ENCODE measurements around the gene SPTBN4. TPM values are rescaled to one million over a fixed set of nuclear protein-coding genes. Genes with fewer than 3 reads are reported as not detected.
A peak's percentile ranks its signal among the peaks of the same experiment; 100 is the strongest.
"Not testable (repeated sequence)": the region's sequence is repeated elsewhere in the genome, so short reads cannot be mapped to it uniquely, and the experiment has no call there.

SPTBN4 gene
- 1 to 10 TPM; 1.0 to 2.0 (median 1.6) TPM for polyA plus RNA-seq (ENCODE audit: insufficient read length in 4 of 4)

DNA sequence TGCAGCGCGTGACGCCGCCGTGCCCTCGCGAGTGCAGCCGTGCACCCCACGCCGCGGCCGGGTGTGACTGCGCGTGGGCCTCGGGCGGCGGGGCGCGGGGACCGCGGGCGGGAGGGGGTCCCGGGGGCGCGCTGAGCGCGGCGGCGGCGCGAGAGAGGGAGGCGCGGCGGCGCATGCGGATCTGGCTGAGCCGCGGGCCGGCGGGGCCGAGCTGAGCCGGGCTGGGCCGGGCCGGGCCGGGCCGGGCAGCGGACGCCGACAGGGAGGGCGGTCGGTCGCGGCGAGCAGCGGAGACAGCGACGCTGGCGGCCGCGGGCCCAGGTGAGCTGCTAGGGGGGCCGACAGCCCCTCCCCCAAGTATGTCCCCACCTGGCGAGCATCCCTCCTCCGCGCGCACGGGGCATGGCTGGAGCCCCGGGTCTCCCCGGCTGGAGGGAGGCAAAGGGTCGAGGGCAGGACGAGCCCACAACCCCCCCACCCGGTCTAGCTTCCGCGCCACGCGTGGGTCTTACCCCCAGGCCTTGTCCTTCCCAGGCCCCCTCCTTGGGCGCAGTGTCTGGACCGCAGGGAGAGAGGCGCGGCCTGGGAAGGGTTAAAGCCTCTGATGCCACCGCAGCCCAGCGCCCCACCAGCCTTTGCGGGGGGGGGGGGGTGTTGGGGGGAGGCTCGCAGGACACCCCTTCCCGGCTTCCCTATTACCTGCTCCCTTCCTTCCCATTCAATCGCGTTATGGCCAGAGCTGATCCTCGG is at the start of gene SPTBN4:
SPTBN4 (plus strand) TSS at position 17 of the 750 bp plus-strand sequence. CDS start 5,621 bp downstream, outside the sequence.
- no peak for DNase-seq (ENCODE audit: low read depth in 4 of 4, low spot score in 3 of 4)

DNA sequence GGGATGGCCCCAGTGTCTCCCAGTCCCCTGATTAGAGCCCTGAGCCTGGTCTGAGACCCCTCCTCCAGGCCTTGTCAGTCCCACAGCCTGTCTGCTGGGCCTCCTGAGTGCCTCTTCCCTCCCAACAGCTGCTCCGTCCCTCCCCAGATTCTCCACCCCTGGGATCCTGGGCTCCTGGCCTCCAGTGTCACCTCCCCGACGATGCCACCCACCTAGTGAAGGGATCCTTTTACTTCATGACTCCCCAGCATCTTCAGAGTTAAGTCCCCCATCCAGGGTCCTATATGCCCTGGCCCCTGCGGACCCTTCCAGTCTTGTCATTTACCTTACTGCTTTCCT is 49.2 kb upstream of the SPTBN4 start:
- DNase-seq (ENCODE audit: low read depth in 4 of 4, low spot score in 3 of 4), result no peak

DNA sequence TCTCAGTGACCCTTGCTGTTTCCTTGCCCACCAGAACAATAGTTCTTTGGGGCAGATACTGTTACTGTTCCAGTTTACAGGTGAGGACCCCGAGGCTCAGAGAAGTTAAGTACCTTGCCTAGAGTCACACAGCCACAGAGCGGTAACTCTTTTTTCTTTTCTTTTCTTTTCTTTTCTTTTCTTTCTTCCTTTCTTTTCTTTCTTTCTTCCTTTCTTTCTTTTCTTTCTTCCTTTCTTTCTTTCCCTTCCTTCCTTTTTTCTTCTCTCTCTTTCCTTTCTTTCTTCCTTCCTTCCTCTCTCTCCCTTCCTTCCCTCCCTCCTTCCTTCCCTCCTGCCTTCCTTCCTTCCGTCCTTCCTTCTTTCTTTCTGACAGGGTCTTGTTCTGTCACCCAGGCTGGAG is 48.8 kb upstream of the SPTBN4 start:
- DNase-seq (ENCODE audit: low read depth in 4 of 4, low spot score in 3 of 4), result no peak

DNA sequence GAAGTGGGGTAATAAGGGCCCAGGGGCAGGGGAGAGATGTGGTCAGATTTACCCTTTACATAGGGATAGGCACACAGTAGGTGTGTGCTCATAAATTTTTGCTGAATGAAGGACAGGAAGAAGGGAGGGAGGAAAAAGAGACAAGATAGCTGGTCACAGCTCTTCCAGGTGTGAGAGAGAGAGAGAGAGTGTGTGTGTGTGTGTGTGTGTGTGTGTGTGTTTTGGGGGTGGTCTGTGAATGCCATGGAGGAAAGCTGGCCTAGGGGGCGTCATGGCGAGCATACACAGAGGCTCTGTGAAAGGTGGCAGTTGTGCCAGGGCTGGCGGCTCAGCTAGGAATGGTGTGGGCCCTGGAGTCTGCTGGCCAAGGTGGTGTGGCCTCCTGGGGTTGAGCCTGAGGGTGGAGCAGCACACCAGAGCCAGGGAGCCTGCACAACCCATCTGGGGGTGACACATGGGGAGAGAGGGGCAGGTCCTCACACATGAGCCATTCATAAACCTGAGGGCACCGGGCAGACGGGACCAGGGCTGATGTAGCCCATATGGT is 47.7 kb upstream of the SPTBN4 start:
- DNase-seq (ENCODE audit: low read depth in 4 of 4, low spot score in 3 of 4), result no peak

- no peak for DNase-seq (ENCODE audit: low read depth in 4 of 4, low spot score in 3 of 4)
These were observed 47.0 kb upstream of the SPTBN4 start for GRCh38 chr19:40419780-40420179.

DNA sequence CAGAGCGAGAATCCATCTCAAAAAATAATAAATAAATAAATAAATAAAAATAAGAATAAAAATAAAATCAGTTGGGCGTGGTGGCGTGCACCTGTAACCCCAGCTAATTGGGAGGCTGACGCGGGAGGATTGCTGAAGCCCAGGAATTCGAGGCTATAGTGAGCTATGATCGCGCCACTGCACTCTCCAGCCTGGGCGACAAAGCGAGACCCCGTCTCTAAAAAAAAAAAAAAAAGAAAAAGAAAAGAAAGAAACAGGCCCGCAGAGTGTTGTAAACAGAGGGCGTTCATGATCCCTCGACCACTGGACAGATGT is 46.4 kb upstream of the SPTBN4 start:
- no peak for DNase-seq (ENCODE audit: low read depth in 4 of 4, low spot score in 3 of 4)

GRCh38 chr19:40420766-40421765 is 45.7 kb upstream of the SPTBN4 start:
- peak; percentile 74 to 91 (median 87) for DNase-seq (ENCODE audit: low read depth in 4 of 4, low spot score in 3 of 4)

DNA sequence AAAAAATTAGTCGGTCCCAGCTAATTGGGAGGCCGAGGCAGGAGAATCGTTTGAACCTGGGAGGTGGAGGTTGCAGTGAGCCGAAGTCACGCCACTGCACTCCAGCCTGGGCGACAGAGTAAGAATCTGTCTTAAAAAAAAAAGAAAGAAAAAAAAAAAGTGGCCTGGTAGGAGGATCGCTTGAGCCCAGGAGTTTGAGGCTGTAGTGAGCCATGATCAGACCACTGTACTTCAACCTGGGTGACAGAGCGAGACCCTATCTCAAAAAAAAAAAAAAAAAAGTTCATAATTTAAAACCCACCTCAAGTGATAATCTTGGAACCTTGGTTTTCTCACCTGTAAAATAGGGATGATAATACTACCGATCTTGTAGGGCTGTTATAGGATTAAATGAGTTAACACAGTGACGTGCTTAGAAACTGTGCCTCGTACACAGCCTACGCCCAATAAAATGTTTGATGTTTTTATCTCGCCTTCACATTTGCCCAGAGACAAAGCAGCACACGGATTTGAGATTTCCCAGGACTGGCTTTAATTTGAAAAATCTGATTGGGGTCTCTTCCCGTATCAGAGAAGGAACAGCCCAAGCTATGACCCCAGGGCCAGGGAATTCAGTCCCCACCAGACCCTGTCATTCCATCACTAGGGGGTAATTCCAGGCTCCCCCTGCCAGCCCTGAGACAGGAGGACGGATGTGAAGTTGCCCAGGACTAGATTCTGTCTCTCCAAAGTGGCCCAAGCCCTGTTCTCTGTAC is 44.6 kb upstream of the SPTBN4 start:
- DNase-seq (ENCODE audit: low read depth in 4 of 4, low spot score in 3 of 4), result no peak

GRCh38 chr19:40422748-40423566 is 43.8 kb upstream of the SPTBN4 start:
- DNase-seq (ENCODE audit: low read depth in 4 of 4, low spot score in 3 of 4), result no peak

- DNase-seq (ENCODE audit: low read depth in 4 of 4, low spot score in 3 of 4), result no peak
These were observed 42.9 kb upstream of the SPTBN4 start for GRCh38 chr19:40423938-40424337.

GRCh38 chr19:40424637-40425449 is 42.0 kb upstream of the SPTBN4 start:
- DNase-seq (ENCODE audit: low read depth in 4 of 4, low spot score in 3 of 4), result no peak

GRCh38 chr19:40425450-40426287 is 41.1 kb upstream of the SPTBN4 start, which contains the start of gene SERTAD1:
Gene SERTAD1 (minus strand): TSS chr19:40425992. CDS start chr19:40423546, 2,446 bp downstream.
- peak; percentile 98 to 99 (median 99) for DNase-seq (ENCODE audit: low read depth in 4 of 4, low spot score in 3 of 4)

DNA sequence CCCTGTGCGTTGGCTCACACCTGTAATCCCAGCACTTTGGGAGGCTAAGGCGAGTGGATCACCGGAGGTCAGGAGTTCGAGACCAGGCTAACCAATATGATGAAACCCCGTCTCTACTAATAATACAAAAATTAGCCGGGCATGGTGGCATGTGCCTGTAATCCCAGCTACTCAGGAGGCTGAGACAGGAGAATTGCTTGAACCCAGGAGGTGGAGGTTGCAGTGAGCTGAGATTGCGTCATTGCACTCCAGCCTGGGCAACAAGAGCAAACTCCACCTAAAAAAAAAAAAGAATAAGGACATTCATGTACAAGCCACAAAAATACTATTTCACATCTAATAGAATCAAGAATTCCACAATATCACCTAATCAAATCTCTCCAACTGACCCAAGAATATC is 38.6 kb upstream of the SPTBN4 start:
- DNase-seq (ENCODE audit: low read depth in 4 of 4, low spot score in 3 of 4), result not testable (repeated sequence)

- DNase-seq (ENCODE audit: low read depth in 4 of 4, low spot score in 3 of 4), result not testable (repeated sequence)
These were observed 36.6 kb upstream of the SPTBN4 start for GRCh38 chr19:40430242-40430641.

DNA sequence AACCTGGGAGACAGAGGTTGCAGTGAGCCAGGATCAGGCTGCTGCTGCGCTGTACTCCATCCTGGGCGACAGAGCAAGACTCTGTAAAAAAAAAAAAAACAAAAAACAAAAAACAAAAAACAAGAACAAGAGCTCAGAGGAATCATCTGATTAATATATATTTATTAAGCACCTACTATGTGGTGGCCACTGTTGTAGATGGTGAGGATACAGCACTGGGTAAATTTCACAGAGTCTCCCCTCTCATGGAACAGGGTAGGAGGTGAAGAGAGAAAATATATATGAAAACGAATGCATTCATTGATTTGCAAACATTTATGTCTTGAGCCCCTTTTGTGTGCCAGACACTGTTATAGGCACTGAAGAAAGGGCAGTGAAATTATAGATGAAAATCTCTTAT is 35.1 kb upstream of the SPTBN4 start:
- DNase-seq (ENCODE audit: low read depth in 4 of 4, low spot score in 3 of 4), result no peak

DNA sequence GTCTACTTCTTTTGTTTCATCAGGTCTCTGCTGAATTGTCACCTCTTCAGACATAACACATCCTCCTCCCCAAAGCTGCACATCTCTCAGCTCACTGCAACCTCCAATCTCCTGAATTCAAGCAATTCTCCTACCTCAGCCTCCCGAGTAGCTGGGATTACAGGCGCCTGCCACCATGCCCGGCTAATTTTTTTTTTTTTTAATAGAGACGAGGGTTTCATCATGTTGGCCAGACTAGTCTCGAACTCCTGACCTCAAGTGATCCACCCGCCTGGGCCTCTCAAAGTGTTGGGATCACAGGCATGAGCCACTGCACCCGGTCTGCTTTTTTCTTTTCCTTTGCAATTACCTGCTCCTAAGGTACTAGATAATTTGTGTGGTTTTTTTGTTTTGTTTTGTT is 34.0 kb upstream of the SPTBN4 start:
- DNase-seq (ENCODE audit: low read depth in 4 of 4, low spot score in 3 of 4), result not testable (repeated sequence)

DNA sequence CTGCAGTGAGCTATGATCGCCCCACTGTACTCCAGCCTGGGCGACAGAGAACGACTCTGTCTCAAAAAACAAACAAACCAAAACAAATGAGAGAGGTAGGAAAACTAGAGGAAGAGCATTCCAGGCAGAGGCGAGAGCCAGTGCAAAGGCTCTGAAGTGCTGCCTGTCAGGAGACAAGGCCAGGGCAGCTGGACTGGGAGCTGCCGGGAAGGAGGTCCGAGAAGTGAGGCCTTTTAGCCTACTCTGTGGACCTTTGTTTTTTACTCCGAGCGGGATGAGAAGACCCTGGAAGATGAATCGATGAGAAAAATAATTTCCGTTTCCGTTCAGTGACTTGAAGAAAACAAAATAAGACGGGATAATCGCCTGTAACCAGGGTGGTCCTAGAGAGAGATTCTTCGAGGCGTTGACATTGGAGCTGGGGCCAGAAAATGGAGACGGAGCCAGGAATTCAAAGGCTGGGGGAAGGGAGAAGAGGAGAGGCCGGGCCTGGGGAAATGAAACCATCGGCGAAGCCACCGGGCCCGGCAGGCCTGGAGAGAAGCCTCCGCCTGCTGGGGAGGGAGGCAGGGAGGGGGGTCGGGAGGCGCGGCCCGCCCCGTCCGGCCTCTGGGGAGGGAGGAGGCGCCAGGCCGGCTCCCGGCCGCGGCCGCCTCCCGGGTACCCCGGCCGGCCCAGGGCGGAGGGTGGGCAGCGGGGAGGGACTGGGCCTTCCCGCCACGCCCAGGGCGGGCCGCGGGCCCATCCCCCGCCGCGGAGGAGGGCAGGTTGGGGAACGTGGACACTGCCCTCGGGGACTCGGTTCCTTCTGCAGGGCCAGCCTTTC is 33.2 kb upstream of the SPTBN4 start:
- peak; percentile 75 to 89 (median 87) for DNase-seq (ENCODE audit: low read depth in 4 of 4, low spot score in 3 of 4)
